BLaER1 (cell line): ENCODE results near the gene TGFB1.

Experiments used
- H3K27ac ChIP-seq: shearing (Covaris generic); formaldehyde crosslinking; 2 replicates; pipeline ENCODE4 v1.8.1; 2022
- H3K27me3 ChIP-seq: shearing (Covaris generic); formaldehyde crosslinking; 2 replicates; pipeline ENCODE4 v1.8.1; 2022
- H3K36me3 ChIP-seq: shearing (Covaris generic); formaldehyde crosslinking; 2 replicates; pipeline ENCODE4 v1.8.1; 2022
- H3K4me1 ChIP-seq: shearing (Covaris generic); formaldehyde crosslinking; 2 replicates; pipeline ENCODE4 v1.8.1; 2022
- H3K4me2 ChIP-seq: shearing (Covaris generic); formaldehyde crosslinking; 2 replicates; pipeline ENCODE4 v1.8.1; 2022
- H3K4me3 ChIP-seq: shearing (Covaris generic); formaldehyde crosslinking; 2 replicates; pipeline ENCODE4 v1.8.1; 2022
- H3K9ac ChIP-seq: shearing (Covaris generic); formaldehyde crosslinking; 2 replicates; pipeline ENCODE4 v1.8.1; 2022
- H3K9me3 ChIP-seq: shearing (Covaris generic); formaldehyde crosslinking; 2 replicates; pipeline ENCODE4 v1.8.1; 2022
- H4K20me1 ChIP-seq: shearing (Covaris generic); formaldehyde crosslinking; 2 replicates; pipeline ENCODE4 v1.8.1; 2022
- Cebpa-rat ChIP-seq: shearing (Covaris generic); IDR thresholded peaks from 2 replicates; pipeline ENCODE4 v1.8.1; 2022

Gene TGFB1

DNA sequence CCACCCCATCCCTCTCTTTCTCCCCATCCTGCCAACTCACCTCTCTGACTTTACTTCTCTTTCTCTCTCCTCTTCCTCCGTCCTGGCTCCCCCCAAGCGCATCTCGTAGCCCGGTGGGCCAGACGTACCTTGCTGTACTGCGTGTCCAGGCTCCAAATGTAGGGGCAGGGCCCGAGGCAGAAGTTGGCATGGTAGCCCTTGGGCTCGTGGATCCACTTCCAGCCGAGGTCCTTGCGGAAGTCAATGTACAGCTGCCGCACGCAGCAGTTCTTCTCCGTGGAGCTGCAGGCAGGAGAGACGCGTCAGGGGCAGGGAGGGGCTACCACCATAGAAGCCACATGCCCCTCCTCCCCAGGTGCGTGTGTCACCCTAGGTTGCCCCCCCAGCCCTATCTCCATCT is 21.7 kb downstream of the TGFB1 start:
- Histone ChIP-seq H4K20me1 (peaks cover 43% of the 10 kb centered on the region), H3K27ac (no peak overlapping the region), H3K9ac (no peak overlapping the region), H3K4me2 (no peak overlapping the region), H3K36me3 (peaks cover 71% of the 10 kb centered on the region), H3K4me1 (peaks cover 46% of the 10 kb centered on the region), H3K9me3 (no peaks in the 10 kb centered on the region), H3K27me3 (no peaks in the 10 kb centered on the region), H3K4me3 (no peak overlapping the region)
- no peak for TF ChIP-seq Cebpa-rat

DNA sequence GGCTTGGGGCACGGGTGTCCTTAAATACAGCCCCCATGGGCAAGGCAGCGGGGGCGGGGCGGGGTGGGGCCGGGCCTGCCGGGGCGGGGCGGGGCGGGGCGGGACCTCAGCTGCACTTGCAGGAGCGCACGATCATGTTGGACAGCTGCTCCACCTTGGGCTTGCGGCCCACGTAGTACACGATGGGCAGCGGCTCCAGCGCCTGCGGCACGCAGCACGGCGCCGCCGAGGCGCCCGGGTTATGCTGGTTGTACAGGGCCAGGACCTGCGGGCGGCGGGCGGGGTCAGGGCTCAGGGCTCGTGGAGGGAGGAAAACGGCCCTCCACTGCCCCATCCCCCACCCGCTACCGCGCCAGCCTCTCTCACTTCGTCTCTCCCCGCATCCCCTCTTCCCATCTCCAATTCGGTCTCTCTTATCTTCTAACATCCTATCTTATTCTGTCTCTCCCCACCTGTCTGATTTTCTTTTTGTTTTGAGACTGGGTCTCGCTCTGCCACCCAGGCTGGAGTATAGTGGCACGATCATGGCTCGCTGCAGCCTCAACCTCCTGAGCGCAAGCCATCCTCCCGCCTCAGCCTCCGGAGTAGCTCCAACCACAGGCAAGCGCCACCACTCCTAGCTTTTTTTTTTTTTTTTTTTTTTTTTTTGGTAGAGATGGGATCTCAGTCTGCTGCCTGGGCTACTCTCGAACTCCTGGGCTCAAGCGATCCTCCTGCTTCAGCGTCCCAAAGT is 22.6 kb downstream of the TGFB1 start:
- no peaks in the 10 kb centered on the region for H3K9me3 ChIP-seq
- H3K4me2 ChIP-seq, result no peak overlapping the region
- H3K27me3 ChIP-seq, result no peaks in the 10 kb centered on the region
- peaks cover 62% of the 10 kb centered on the region for H3K36me3 ChIP-seq
- H3K4me1 ChIP-seq, result peaks cover 55% of the 10 kb centered on the region
- H3K4me3 ChIP-seq, result no peak overlapping the region
- no peak overlapping the region for H3K27ac ChIP-seq
- no peak overlapping the region for H3K9ac ChIP-seq
- peaks cover 52% of the 10 kb centered on the region for H4K20me1 ChIP-seq
- TF ChIP-seq Cebpa-rat, result no peak

DNA sequence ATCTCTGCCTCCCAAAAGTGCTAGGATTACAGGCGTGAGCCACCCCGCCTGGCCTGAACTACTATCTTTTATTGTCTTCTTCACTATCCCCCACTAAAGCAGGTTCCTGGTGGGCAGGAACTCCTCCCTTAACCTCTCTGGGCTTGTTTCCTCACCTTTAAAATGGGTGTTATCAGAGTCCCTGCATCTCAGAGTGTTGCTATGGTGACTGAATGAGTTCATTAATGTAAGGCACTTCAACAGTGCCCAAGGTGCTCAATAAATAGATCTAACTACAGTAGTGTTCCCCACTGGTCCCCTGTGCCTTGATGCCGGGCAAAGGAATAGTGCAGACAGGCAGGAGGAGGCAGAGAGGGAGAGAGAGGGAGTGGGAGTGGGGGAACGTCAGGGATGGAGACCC is 23.2 kb downstream of the TGFB1 start:
- Histone ChIP-seq H4K20me1 (peaks cover 55% of the 10 kb centered on the region), H3K9me3 (no peaks in the 10 kb centered on the region), H3K4me1 (peaks cover 56% of the 10 kb centered on the region), H3K9ac (no peak overlapping the region), H3K36me3 (peaks cover 56% of the 10 kb centered on the region), H3K27me3 (no peaks in the 10 kb centered on the region), H3K4me3 (no peak overlapping the region), H3K27ac (no peak overlapping the region), H3K4me2 (no peak overlapping the region)
- TF ChIP-seq Cebpa-rat, result no peak

DNA sequence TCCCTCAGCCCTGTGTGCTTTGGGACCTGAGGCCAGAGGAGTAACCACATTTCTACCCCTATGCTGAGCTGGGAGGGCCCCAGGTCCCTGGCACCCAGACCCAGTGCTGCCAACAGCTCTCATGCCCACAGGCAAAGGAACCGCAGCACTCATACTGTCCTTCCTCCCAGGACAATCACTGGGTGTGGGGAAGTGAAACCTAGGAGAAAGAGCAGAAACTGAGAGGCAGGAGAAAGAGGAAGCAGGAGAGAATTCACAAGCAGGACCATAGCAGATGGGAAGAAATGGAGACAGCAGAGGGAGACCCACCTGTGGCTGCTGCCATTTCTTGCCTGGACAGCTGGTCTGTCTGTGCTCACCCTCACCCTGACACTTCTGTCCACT is 24.9 kb downstream of the TGFB1 start:
- H3K36me3 ChIP-seq, result peaks cover 46% of the 10 kb centered on the region
- no peak for TF ChIP-seq Cebpa-rat

DNA sequence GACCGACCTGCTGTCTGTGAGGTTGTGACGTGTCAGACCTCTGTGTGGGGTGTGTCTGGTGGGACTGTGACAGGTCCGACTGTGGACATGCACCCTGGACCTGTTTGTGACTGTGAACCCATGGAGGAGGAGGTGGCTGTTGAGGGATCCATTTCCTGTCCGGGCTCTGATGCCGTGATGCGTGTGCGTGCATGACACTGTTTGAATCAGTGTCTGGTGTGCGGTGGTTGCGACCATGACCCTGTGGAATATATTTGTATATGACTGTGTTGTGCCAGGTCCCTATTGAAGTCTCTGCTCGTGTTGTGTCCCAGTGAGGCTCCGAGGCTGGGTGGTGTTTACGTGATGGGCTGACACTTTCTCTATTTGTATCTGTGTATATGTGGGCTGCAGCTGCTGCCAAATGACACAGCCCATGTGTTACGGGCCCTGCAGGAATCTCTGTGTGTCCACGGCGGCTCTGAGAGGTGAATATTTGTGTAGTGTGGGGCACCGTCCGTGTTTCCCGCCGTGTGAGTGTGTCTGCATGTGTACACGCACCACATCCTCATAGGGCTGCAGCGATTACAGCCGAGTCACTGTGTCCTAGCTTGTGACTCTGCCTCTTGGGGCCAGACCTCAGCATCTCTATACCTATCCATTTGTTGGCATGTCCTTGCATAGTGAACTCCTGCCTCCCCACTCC is 25.4 kb downstream of the TGFB1 start:
- Histone ChIP-seq H3K4me2 (peak overlapping the region; percentile 98), H3K27me3 (no peaks in the 10 kb centered on the region), H4K20me1 (peaks cover 71% of the 10 kb centered on the region), H3K4me3 (peak overlapping the region; percentile 55), H3K9ac (peak overlapping the region; percentile 71), H3K27ac (peak overlapping the region; percentile 80; the same call in 1 of the 2 replicates), H3K9me3 (no peaks in the 10 kb centered on the region), H3K36me3 (peaks cover 41% of the 10 kb centered on the region), H3K4me1 (peaks cover 66% of the 10 kb centered on the region)
- TF ChIP-seq Cebpa-rat, result no peak

More for the DNA sequence above, 24.9 kb downstream of the TGFB1 start:
- Histone ChIP-seq H3K9me3 (no peaks in the 10 kb centered on the region), H3K4me2 (peak overlapping the region; percentile 98), H3K27me3 (no peaks in the 10 kb centered on the region), H3K27ac (no peak overlapping the region), H4K20me1 (peaks cover 65% of the 10 kb centered on the region), H3K4me3 (no peak overlapping the region), H3K9ac (peak overlapping the region; percentile 45), H3K4me1 (peaks cover 61% of the 10 kb centered on the region)

DNA sequence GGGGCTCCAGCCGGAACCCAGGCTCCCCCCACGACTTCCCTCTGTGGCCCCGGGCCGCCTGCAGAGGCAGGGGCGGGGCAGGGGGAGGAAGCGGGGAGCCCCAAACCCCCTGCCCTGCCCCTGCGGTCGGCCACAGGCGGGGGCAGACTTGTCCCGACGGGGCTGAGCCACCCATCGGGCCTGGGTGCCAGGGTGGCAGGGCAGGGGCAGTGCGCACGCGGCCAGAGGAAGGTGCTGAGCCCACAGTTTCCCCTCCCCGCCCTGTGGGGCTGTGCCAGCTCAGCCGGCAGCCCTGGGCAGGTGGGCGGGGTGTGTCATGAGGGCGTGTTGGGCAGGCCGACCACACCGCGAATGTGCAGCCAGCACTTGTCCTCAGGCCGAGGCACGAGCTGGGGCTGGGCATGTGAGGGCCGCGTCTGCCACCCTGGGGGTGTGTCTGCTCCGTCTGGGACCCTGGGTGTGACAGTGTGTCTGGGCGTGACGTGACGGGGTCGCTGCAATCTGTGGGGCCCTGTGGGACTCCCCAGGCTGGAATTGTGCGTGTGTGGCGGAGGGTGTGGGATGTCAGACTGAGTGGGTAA is 26.1 kb downstream of the TGFB1 start:
- no peaks in the 10 kb centered on the region for H3K27me3 ChIP-seq
- peak overlapping the region; percentile 55 for H3K4me3 ChIP-seq
- H3K27ac ChIP-seq, result peak overlapping the region; percentile 80
- H3K4me2 ChIP-seq, result peak overlapping the region; percentile 98
- no peak for TF ChIP-seq Cebpa-rat
- H3K36me3 ChIP-seq, result peaks cover 39% of the 10 kb centered on the region
- peak overlapping the region; percentile 71; the same call in 1 of the 2 replicates for H3K9ac ChIP-seq
- no peaks in the 10 kb centered on the region for H3K9me3 ChIP-seq
- H4K20me1 ChIP-seq, result peaks cover 77% of the 10 kb centered on the region
- peaks cover 73% of the 10 kb centered on the region for H3K4me1 ChIP-seq

DNA sequence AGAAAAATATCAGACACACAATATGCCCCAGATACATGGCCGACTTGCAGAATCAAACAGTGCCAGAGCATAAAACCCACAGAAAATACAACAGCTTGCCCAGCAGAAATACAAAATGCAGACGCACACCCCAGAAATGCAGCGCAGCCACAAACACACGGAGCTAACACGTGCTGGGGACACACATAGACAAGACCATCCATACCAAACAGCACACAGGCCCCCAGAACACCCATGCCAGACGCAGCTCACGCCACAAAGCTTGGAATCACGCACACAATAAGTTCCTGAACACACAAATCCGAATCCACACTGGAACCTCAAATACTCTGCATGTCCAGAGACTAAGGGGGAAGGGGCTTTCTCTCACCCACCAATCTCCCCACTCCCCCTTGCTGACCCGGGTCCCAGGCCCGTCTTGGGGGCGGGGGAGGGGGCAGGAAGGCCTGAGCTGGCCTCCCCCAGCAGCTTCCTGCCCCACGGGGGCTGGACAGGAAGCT is 26.6 kb downstream of the TGFB1 start:
- no peaks in the 10 kb centered on the region for H3K27me3 ChIP-seq
- peaks cover 39% of the 10 kb centered on the region for H3K36me3 ChIP-seq
- H3K4me2 ChIP-seq, result peak overlapping the region; percentile 98
- H3K9ac ChIP-seq, result peak overlapping the region; percentile 71
- peak overlapping the region; percentile 80 for H3K27ac ChIP-seq
- H3K4me1 ChIP-seq, result peaks cover 78% of the 10 kb centered on the region
- peak overlapping the region; percentile 55 for H3K4me3 ChIP-seq
- H3K9me3 ChIP-seq, result no peaks in the 10 kb centered on the region
- peaks cover 77% of the 10 kb centered on the region for H4K20me1 ChIP-seq
- no peak for TF ChIP-seq Cebpa-rat

DNA sequence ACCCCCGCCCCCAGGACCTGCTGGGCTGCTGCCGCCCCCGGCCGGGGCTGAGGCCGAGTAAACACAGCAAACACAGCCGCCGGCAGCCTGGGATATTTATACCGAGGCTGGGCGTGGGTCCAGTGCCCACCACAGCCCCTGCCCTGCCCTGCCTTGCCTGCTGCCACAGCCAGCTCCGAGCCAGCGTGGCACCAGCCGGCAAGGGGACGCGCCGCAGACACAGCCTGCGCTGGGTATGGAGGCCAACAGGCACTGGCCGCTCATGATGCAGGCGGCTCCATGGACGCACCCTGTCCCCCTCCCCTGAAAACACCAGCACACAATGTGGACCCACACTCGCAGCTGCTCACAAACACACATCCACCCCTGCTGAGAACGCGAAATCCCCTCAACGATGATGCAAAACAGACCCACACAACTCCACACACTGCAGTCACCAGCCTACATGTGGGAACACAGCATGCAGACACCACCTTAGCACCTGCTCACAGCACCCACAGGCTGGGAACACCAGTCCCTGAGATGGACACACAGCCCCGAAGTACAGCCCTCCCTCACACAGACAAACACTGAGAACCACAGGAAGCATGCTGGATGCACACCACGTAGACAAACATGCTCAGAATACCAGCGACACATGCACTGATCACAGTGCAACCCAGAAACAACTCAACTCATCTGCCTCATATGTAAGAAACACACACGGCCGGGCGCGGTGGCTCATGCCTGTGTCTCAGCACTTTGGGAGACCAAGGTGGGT is 27.6 kb downstream of the TGFB1 start:
- Histone ChIP-seq H3K36me3 (peaks cover 39% of the 10 kb centered on the region), H4K20me1 (peaks cover 84% of the 10 kb centered on the region), H3K4me2 (peak overlapping the region; percentile 98), H3K27me3 (no peaks in the 10 kb centered on the region), H3K4me3 (peak overlapping the region; percentile 55), H3K27ac (peak overlapping the region; percentile 80), H3K9me3 (no peaks in the 10 kb centered on the region), H3K4me1 (peaks cover 88% of the 10 kb centered on the region), H3K9ac (peak overlapping the region; percentile 71)
- TF ChIP-seq Cebpa-rat, result no peak

DNA sequence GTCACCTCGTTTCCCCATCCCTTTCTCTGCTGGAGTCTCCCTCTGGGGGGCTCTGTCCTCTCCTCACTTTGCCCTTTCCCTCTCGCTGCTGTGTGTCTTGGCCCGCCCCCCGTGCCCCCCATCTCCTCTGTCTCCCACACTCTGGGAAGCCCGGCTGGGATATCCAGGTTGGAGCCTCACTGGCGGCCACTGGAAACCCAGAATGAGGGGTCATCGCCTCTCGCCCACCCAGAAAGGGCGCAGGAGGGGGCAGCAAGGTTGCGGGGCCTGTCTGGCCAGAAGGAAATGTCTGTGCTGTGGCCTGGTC is 28.1 kb downstream of the TGFB1 start:
- no peak for TF ChIP-seq Cebpa-rat
- peaks cover 41% of the 10 kb centered on the region for H3K36me3 ChIP-seq
- H3K27ac ChIP-seq, result peak overlapping the region; percentile 80
- H3K4me1 ChIP-seq, result peaks cover 88% of the 10 kb centered on the region
- H3K9ac ChIP-seq, result peak overlapping the region; percentile 42
- H3K4me2 ChIP-seq, result peak overlapping the region; percentile 98
- H3K9me3 ChIP-seq, result no peaks in the 10 kb centered on the region
- peaks cover 88% of the 10 kb centered on the region for H4K20me1 ChIP-seq
- no peak overlapping the region for H3K4me3 ChIP-seq
- H3K27me3 ChIP-seq, result no peaks in the 10 kb centered on the region
